Measurements from ENCODE around the gene DPYSL5. TPM values are rescaled to one million over a fixed set of nuclear protein-coding genes. Genes with fewer than 3 reads are reported as not detected.

Gene DPYSL5
- polyA plus RNA-seq, 2 donors, result not detected

DNA sequence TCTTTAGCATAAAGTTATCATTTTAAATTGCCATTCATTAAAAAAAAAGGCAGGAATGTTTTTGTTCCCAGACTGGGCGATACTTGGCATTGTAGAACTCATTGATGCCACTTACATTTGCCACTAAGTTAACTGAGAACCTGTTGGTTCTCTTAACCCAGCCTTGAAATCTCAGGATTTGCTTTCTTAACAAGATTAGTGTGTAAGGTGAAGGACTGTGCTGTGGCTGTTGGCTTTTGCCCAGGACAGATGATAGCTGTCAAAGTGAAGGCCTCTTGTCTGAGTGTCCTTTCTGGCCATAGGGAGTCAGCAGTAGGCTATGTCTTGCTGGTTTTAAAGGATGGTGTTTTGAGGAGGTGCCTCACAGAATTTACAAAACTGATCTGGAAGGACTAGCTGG is 2.6 kb downstream of the DPYSL5 start:
- 68 to 81% methylated on average over 1 of the region's 1 CpG for WGBS, 2 donors
- H3K4me3 ChIP-seq (ENCODE audit: low read depth in 1 of 2, low read length in 2 of 2), result no peak overlapping the region
- peaks cover 0 to 39% of the 10 kb centered on the region in 2 donors for H3K27me3 ChIP-seq (ENCODE audit: control insufficient read depth in 1 of 2, insufficient read depth in 2 of 2, low read length in 2 of 2)
- no peak overlapping the region for H3K27ac ChIP-seq (ENCODE audit: low read depth in 2 of 2, low read length in 1 of 2)
- H3K9me3 ChIP-seq (ENCODE audit: control insufficient read depth in 2 of 2, insufficient read depth in 1 of 2, low read depth in 1 of 2, low read length in 1 of 2), result no peaks in the 10 kb centered on the region
- H3K36me3 ChIP-seq (ENCODE audit: control insufficient read depth in 2 of 2, insufficient read depth in 2 of 2, low read length in 1 of 2), result no peaks in the 10 kb centered on the region
- peaks cover 11 to 17% of the 10 kb centered on the region in 2 donors for H3K4me1 ChIP-seq (ENCODE audit: control insufficient read depth in 2 of 2, insufficient read depth in 2 of 2, low read length in 1 of 2)

GRCh38 chr2:26852405-26853306 is 4.7 kb downstream of the DPYSL5 start:
- Histone ChIP-seq H3K9me3 (ENCODE audit: control insufficient read depth in 2 of 2, insufficient read depth in 1 of 2, low read depth in 1 of 2, low read length in 1 of 2) (no peaks in the 10 kb centered on the region), H3K27me3 (ENCODE audit: control insufficient read depth in 1 of 2, insufficient read depth in 2 of 2, low read length in 2 of 2) (peaks cover 0 to 30% of the 10 kb centered on the region in 2 donors), H3K4me1 (ENCODE audit: control insufficient read depth in 2 of 2, insufficient read depth in 2 of 2, low read length in 1 of 2) (peaks cover 11 to 14% of the 10 kb centered on the region in 2 donors), H3K36me3 (ENCODE audit: control insufficient read depth in 2 of 2, insufficient read depth in 2 of 2, low read length in 1 of 2) (no peaks in the 10 kb centered on the region), H3K27ac (ENCODE audit: low read depth in 2 of 2, low read length in 1 of 2) (no peak overlapping the region), H3K4me3 (ENCODE audit: low read depth in 1 of 2, low read length in 2 of 2) (no peak overlapping the region)
- 41 to 42% methylated on average over 7 of the region's 7 CpGs for WGBS, 2 donors

GRCh38 chr2:26853751-26854150 is 5.8 kb downstream of the DPYSL5 start:
- no peak overlapping the region for H3K27ac ChIP-seq (ENCODE audit: low read depth in 2 of 2, low read length in 1 of 2)
- H3K4me3 ChIP-seq (ENCODE audit: low read depth in 1 of 2, low read length in 2 of 2), result no peak overlapping the region
- no peaks in the 10 kb centered on the region for H3K36me3 ChIP-seq (ENCODE audit: control insufficient read depth in 2 of 2, insufficient read depth in 2 of 2, low read length in 1 of 2)
- H3K4me1 ChIP-seq (ENCODE audit: control insufficient read depth in 2 of 2, insufficient read depth in 2 of 2, low read length in 1 of 2), result peaks cover 6 to 9% of the 10 kb centered on the region in 2 donors
- peaks cover 0 to 21% of the 10 kb centered on the region in 2 donors for H3K27me3 ChIP-seq (ENCODE audit: control insufficient read depth in 1 of 2, insufficient read depth in 2 of 2, low read length in 2 of 2)
- no peaks in the 10 kb centered on the region for H3K9me3 ChIP-seq (ENCODE audit: control insufficient read depth in 2 of 2, insufficient read depth in 1 of 2, low read depth in 1 of 2, low read length in 1 of 2)

GRCh38 chr2:26854283-26854827 is 6.4 kb downstream of the DPYSL5 start:
- Histone ChIP-seq H3K4me1 (ENCODE audit: control insufficient read depth in 2 of 2, insufficient read depth in 2 of 2, low read length in 1 of 2) (peaks cover 3 to 4% of the 10 kb centered on the region in 2 donors), H3K27ac (ENCODE audit: low read depth in 2 of 2, low read length in 1 of 2) (no peak overlapping the region), H3K9me3 (ENCODE audit: control insufficient read depth in 2 of 2, insufficient read depth in 1 of 2, low read depth in 1 of 2, low read length in 1 of 2) (no peaks in the 10 kb centered on the region), H3K4me3 (ENCODE audit: low read depth in 1 of 2, low read length in 2 of 2) (no peak overlapping the region), H3K36me3 (ENCODE audit: control insufficient read depth in 2 of 2, insufficient read depth in 2 of 2, low read length in 1 of 2) (no peaks in the 10 kb centered on the region), H3K27me3 (ENCODE audit: control insufficient read depth in 1 of 2, insufficient read depth in 2 of 2, low read length in 2 of 2) (peaks cover 0 to 15% of the 10 kb centered on the region in 2 donors)
- 38 to 44% methylated on average over 1 of the region's 1 CpG for WGBS, 2 donors

DNA sequence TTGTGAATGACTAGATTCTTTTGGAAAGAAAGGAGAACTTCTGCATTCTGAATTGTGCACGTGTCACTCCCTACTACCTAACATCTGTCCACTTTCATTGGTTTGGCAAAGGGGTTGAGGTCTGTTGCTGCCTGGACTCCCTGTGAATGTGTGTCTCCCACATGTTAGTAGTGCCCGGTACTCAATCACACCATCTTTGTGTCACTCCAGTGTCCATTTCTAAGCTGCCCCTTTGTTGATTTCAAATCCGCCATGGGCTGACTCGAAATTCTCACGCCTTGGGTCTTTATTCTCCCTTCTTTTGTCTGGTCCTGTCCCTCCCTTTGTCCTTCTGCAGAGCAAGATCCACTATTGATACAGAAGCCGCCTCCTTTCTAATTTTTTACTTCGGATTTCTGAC is 7.5 kb downstream of the DPYSL5 start:
- no peak overlapping the region for H3K4me3 ChIP-seq (ENCODE audit: low read depth in 1 of 2, low read length in 2 of 2)
- no peaks in the 10 kb centered on the region for H3K4me1 ChIP-seq (ENCODE audit: control insufficient read depth in 2 of 2, insufficient read depth in 2 of 2, low read length in 1 of 2)
- 71 to 78% methylated on average over 7 of the region's 7 CpGs for WGBS, 2 donors
- peaks cover 0 to 6% of the 10 kb centered on the region in 2 donors for H3K27me3 ChIP-seq (ENCODE audit: control insufficient read depth in 1 of 2, insufficient read depth in 2 of 2, low read length in 2 of 2)
- no peaks in the 10 kb centered on the region for H3K9me3 ChIP-seq (ENCODE audit: control insufficient read depth in 2 of 2, insufficient read depth in 1 of 2, low read depth in 1 of 2, low read length in 1 of 2)
- H3K27ac ChIP-seq (ENCODE audit: low read depth in 2 of 2, low read length in 1 of 2), result no peak overlapping the region
- H3K36me3 ChIP-seq (ENCODE audit: control insufficient read depth in 2 of 2, insufficient read depth in 2 of 2, low read length in 1 of 2), result no peaks in the 10 kb centered on the region

DNA sequence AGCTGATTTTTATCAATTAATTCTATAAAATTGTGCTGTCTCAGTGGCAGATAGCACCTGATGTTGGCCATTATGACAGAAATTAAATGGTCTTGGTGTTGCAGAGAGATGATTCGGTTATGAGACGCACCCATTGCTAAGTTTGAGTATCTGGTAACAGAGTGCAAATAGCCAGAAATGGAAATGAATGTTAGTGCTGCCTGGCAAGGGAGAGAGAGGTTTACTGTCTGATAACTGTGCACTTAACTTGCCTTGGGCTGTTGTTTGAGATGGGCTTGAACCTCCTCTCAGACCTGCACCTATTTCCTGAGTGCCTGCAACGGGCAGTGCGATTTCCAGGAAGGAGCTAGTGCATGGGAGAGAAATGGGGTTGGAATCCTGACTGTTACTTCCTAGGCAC is 11.7 kb downstream of the DPYSL5 start:
- no peaks in the 10 kb centered on the region for H3K4me1 ChIP-seq (ENCODE audit: control insufficient read depth in 2 of 2, insufficient read depth in 2 of 2, low read length in 1 of 2)
- H3K4me3 ChIP-seq (ENCODE audit: low read depth in 1 of 2, low read length in 2 of 2), result no peak overlapping the region
- H3K36me3 ChIP-seq (ENCODE audit: control insufficient read depth in 2 of 2, insufficient read depth in 2 of 2, low read length in 1 of 2), result no peaks in the 10 kb centered on the region
- no peaks in the 10 kb centered on the region for H3K9me3 ChIP-seq (ENCODE audit: control insufficient read depth in 2 of 2, insufficient read depth in 1 of 2, low read depth in 1 of 2, low read length in 1 of 2)
- H3K27ac ChIP-seq (ENCODE audit: low read depth in 2 of 2, low read length in 1 of 2), result no peak overlapping the region
- WGBS, 2 donors, result 86 to 87% methylated on average over 4 of the region's 4 CpGs
- peaks cover 0 to 2% of the 10 kb centered on the region in 2 donors for H3K27me3 ChIP-seq (ENCODE audit: control insufficient read depth in 1 of 2, insufficient read depth in 2 of 2, low read length in 2 of 2)

GRCh38 chr2:26860211-26860850 is 12.4 kb downstream of the DPYSL5 start:
- Histone ChIP-seq H3K4me1 (ENCODE audit: control insufficient read depth in 2 of 2, insufficient read depth in 2 of 2, low read length in 1 of 2) (no peaks in the 10 kb centered on the region), H3K36me3 (ENCODE audit: control insufficient read depth in 2 of 2, insufficient read depth in 2 of 2, low read length in 1 of 2) (no peaks in the 10 kb centered on the region), H3K9me3 (ENCODE audit: control insufficient read depth in 2 of 2, insufficient read depth in 1 of 2, low read depth in 1 of 2, low read length in 1 of 2) (no peaks in the 10 kb centered on the region), H3K4me3 (ENCODE audit: low read depth in 1 of 2, low read length in 2 of 2) (no peak overlapping the region), H3K27me3 (ENCODE audit: control insufficient read depth in 1 of 2, insufficient read depth in 2 of 2, low read length in 2 of 2) (peaks cover 0 to 2% of the 10 kb centered on the region in 2 donors), H3K27ac (ENCODE audit: low read depth in 2 of 2, low read length in 1 of 2) (no peak overlapping the region)
- 60 to 66% methylated on average over 3 of the region's 3 CpGs for WGBS, 2 donors

- Histone ChIP-seq H3K36me3 (ENCODE audit: control insufficient read depth in 2 of 2, insufficient read depth in 2 of 2, low read length in 1 of 2) (no peaks in the 10 kb centered on the region), H3K9me3 (ENCODE audit: control insufficient read depth in 2 of 2, insufficient read depth in 1 of 2, low read depth in 1 of 2, low read length in 1 of 2) (no peaks in the 10 kb centered on the region), H3K27me3 (ENCODE audit: control insufficient read depth in 1 of 2, insufficient read depth in 2 of 2, low read length in 2 of 2) (no peaks in the 10 kb centered on the region), H3K27ac (ENCODE audit: low read depth in 2 of 2, low read length in 1 of 2) (no peak overlapping the region), H3K4me1 (ENCODE audit: control insufficient read depth in 2 of 2, insufficient read depth in 2 of 2, low read length in 1 of 2) (no peaks in the 10 kb centered on the region), H3K4me3 (ENCODE audit: low read depth in 1 of 2, low read length in 2 of 2) (no peak overlapping the region)
- WGBS, 2 donors, result 71 to 73% methylated on average over 2 of the region's 2 CpGs
Observed at GRCh38 chr2:26861610-26862224, 13.8 kb downstream of the DPYSL5 start.

GRCh38 chr2:26864226-26864625 is 16.3 kb downstream of the DPYSL5 start:
- 78 to 88% methylated on average over 2 of the region's 2 CpGs for WGBS, 2 donors
- Histone ChIP-seq H3K36me3 (ENCODE audit: control insufficient read depth in 2 of 2, insufficient read depth in 2 of 2, low read length in 1 of 2) (no peaks in the 10 kb centered on the region), H3K27me3 (ENCODE audit: control insufficient read depth in 1 of 2, insufficient read depth in 2 of 2, low read length in 2 of 2) (no peaks in the 10 kb centered on the region), H3K4me1 (ENCODE audit: control insufficient read depth in 2 of 2, insufficient read depth in 2 of 2, low read length in 1 of 2) (no peaks in the 10 kb centered on the region), H3K9me3 (ENCODE audit: control insufficient read depth in 2 of 2, insufficient read depth in 1 of 2, low read depth in 1 of 2, low read length in 1 of 2) (no peaks in the 10 kb centered on the region), H3K4me3 (ENCODE audit: low read depth in 1 of 2, low read length in 2 of 2) (no peak overlapping the region), H3K27ac (ENCODE audit: low read depth in 2 of 2, low read length in 1 of 2) (no peak overlapping the region)

Data from esophagus (tissue), 2 donors.